HepG2 (cell line): ENCODE measurements around the gene ATRNL1. TPM values are rescaled to one million over a fixed set of nuclear protein-coding genes. Genes with fewer than 3 reads are reported as not detected.

ENCODE experiments used
- ATAC-seq: fragments of 200-7000 bp; cut with Tn5 transposase; 3 replicates; pipeline ENCODE4 v1.9.1; 2020; ENCODE audit warnings: mild to moderate bottlenecking, moderate library complexity
- BruUV-seq: library from RNA; stranded (reverse); fragments of 400-500 nt; replicated peaks from 2 replicates; lab custom pipeline; 2021; lab: Mats Ljungman, UMichigan
- CTCF ChIA-PET: fragments of 300-600 bp; formaldehyde crosslinking; extraction: SDS; loops from one replicate; lab custom pipeline; 2021; ENCODE audit warnings: low total read pairs, inconsistent platforms, low intra/inter-chr PET ratio; lab: Yijun Ruan, JAX
- POLR2A ChIA-PET: fragments of 350-600 bp; sonication (Branson Sonifier 250); formaldehyde crosslinking; loops from one replicate; lab custom pipeline; 2020; ENCODE audit warnings: antibody characterized with exemption, inconsistent platforms; lab: Yijun Ruan, JAX
- DNase-seq: peaks from one replicate; pipeline ENCODE4 v3.0.0-alpha.2; 2015; ENCODE audit warnings: low spot score
- FAIRE-seq: peaks from 3 replicates; lab custom pipeline; 2011; peaks lifted over from hg19 to GRCh38; lab: Jason Lieb, UNC
- H2AFZ ChIP-seq: one replicate; pipeline ENCODE4 v1.6.1; 2011; ENCODE audit warnings: low read length, inconsistent platforms
- H3K27ac ChIP-seq: fragments of 300-600 bp; 3 replicates; pipeline ENCODE4 v1.8.0; 2011; ENCODE audit warnings: mixed run types, mild to moderate bottlenecking, mixed read lengths, low read length, inconsistent platforms; ENCODE audit not compliant: insufficient read depth; ENCODE audit errors: extremely low read length
- H3K27me3 ChIP-seq, 2 experiments: fragments of 200-600 bp in 1 of 2; 2 replicates in 1 of 2; 3 replicates in 1 of 2; pipeline versions ENCODE4 v1.6.0 to v1.8.0; 2011; ENCODE audit warnings: low read length in 2 of 2, mild to moderate bottlenecking in 2 of 2, moderate library complexity in 2 of 2, inconsistent platforms in 1 of 2; ENCODE audit not compliant: insufficient read depth in 2 of 2, control insufficient read depth in 1 of 2
- H3K36me3 ChIP-seq, 2 experiments: fragments of 200-600 bp in 1 of 2; replicated peaks in 1 of 2; 2 replicates in 1 of 2; 3 replicates in 1 of 2; pipeline versions ENCODE4 v1.5.1 to v1.8.0; 2011; ENCODE audit warnings: low read length in 2 of 2, inconsistent platforms in 1 of 2; ENCODE audit not compliant: insufficient read depth in 2 of 2, control insufficient read depth in 1 of 2
- H3K4me1 ChIP-seq: 2 replicates; pipeline ENCODE4 v1.5.1; 2012; ENCODE audit warnings: low read length, inconsistent platforms; ENCODE audit not compliant: insufficient read depth
- H3K4me2 ChIP-seq: 2 replicates; pipeline ENCODE4 v1.6.0; 2011; ENCODE audit warnings: low read depth, low read length, inconsistent platforms
- H3K4me3 ChIP-seq, 3 experiments: fragments of 200-600 bp in 1 of 3; sonication (generic), shearing (Covaris generic) in 1 of 3; replicated peaks in 1 of 3; 2 replicates each; pipeline ENCODE4 v1.5.1; 2011 to 2016; ENCODE audit warnings: low read length in 3 of 3, inconsistent platforms in 2 of 3, low read depth in 2 of 3, mild to moderate bottlenecking in 2 of 3, control low read depth in 1 of 3, mixed read lengths in 1 of 3; ENCODE audit not compliant: insufficient read depth in 1 of 3
- H3K79me2 ChIP-seq: one replicate; pipeline ENCODE4 v1.6.1; 2011; ENCODE audit warnings: low read length, inconsistent platforms; ENCODE audit not compliant: insufficient read depth
- H3K9ac ChIP-seq: 2 replicates; pipeline ENCODE4 v1.6.0; 2011; ENCODE audit warnings: mild to moderate bottlenecking, low read depth, low read length, inconsistent platforms; ENCODE audit not compliant: insufficient read depth
- H3K9me3 ChIP-seq: 2 replicates; pipeline ENCODE4 v1.5.1; 2012; ENCODE audit warnings: mild to moderate bottlenecking, low read length
- H4K20me1 ChIP-seq: 2 replicates; pipeline ENCODE4 v1.6.0; 2011; ENCODE audit warnings: inconsistent platforms, mild to moderate bottlenecking, low read length, moderate library complexity; ENCODE audit not compliant: insufficient read depth
- BRD4 ChIP-seq: sonication (generic); formaldehyde crosslinking; IDR thresholded peaks from 2 replicates; pipeline ENCODE4 v1.4.0; 2020; ENCODE audit warnings: missing genetic modification reagents
- EEA1 ChIP-seq: sonication (generic); formaldehyde crosslinking; IDR thresholded peaks from 2 replicates; pipeline ENCODE4 v1.5.1; 2020; ENCODE audit warnings: mild to moderate bottlenecking, missing genetic modification reagents, borderline replicate concordance
- ELF4 ChIP-seq: sonication (generic); formaldehyde crosslinking; IDR thresholded peaks from 2 replicates; pipeline ENCODE4 v1.5.0; 2020; ENCODE audit warnings: missing genetic modification reagents, mild to moderate bottlenecking, moderate library complexity, borderline replicate concordance
- HOXA7 ChIP-seq: sonication (generic); formaldehyde crosslinking; IDR thresholded peaks from 2 replicates; pipeline ENCODE4 v1.8.1; 2022; ENCODE audit warnings: mild to moderate bottlenecking, missing genetic modification reagents, moderate library complexity
- NCOA1 ChIP-seq: sonication (generic); formaldehyde crosslinking; IDR thresholded peaks from 2 replicates; pipeline ENCODE4 v1.9.0; 2021; ENCODE audit warnings: missing genetic modification reagents
- NFE2L1 ChIP-seq: sonication (generic); formaldehyde crosslinking; IDR thresholded peaks from 2 replicates; pipeline ENCODE4 v1.4.0; 2020; ENCODE audit warnings: missing genetic modification reagents, mild to moderate bottlenecking, borderline replicate concordance
- PHF21A ChIP-seq: sonication (generic); formaldehyde crosslinking; IDR thresholded peaks from 2 replicates; pipeline ENCODE4 v1.5.0; 2020; ENCODE audit warnings: mild to moderate bottlenecking, missing genetic modification reagents
- PITX1 ChIP-seq: sonication (generic); formaldehyde crosslinking; IDR thresholded peaks from 2 replicates; pipeline ENCODE4 v1.5.1; 2020; ENCODE audit warnings: mild to moderate bottlenecking, missing genetic modification reagents
- ZNF34 ChIP-seq: sonication (generic); formaldehyde crosslinking; IDR thresholded peaks from 2 replicates; pipeline ENCODE4 v1.4.0; 2020; ENCODE audit warnings: mild to moderate bottlenecking, missing genetic modification reagents, borderline replicate concordance
- ZNF383 ChIP-seq: sonication (generic); formaldehyde crosslinking; IDR thresholded peaks from 2 replicates; pipeline ENCODE4 v1.4.0; 2020; ENCODE audit warnings: missing genetic modification reagents, mild to moderate bottlenecking, borderline replicate concordance
- ZNF607 ChIP-seq: sonication (generic); formaldehyde crosslinking; IDR thresholded peaks from 2 replicates; pipeline ENCODE4 v1.5.1; 2020; ENCODE audit warnings: missing genetic modification reagents, mild to moderate bottlenecking, borderline replicate concordance
- ZNF652 ChIP-seq: IDR thresholded peaks from 2 replicates; pipeline ENCODE4 v1.6.1; 2016; ENCODE audit warnings: low read depth, borderline replicate concordance
- ZNF768 ChIP-seq: sonication (generic); formaldehyde crosslinking; IDR thresholded peaks from 2 replicates; pipeline ENCODE4 v1.4.0; 2020; ENCODE audit warnings: missing genetic modification reagents
- WGBS: methylation state at CpG from one replicate; pipeline ENCODE4 v1.1.6; 2017; ENCODE audit warnings: low lambda C conversion rate; 5-methylcytosine and 5-hydroxymethylcytosine counted together
- in situ Hi-C: cut with HindIII; loops from 2 replicates; pipeline ENCODE4 v1.10.0; 2017; ENCODE audit warnings: low pct_unique_long_range_greater_than_20kb; ENCODE audit not compliant: extremely low pct_ligation_motif_present
- intact Hi-C: fragments of 100-400 bp; cut with micrococcal nuclease; formaldehyde crosslinking; loops from one replicate; pipeline ENCODE4 v1.10.0; 2022; ENCODE audit not compliant: unreplicated experiment
- polyA plus RNA-seq, 8 experiments: library from polyadenylated mRNA; depleted of rRNA in 3 of 8; stranded (reverse) in 7 of 8; unstranded in 1 of 8; fragments of >200 nt; fragmentation: Illumina TruSeq in 4 of 8; extraction: Trizol in 4 of 8; gene quantifications; 2 replicates each; pipeline versions ENCODE4 v1.2.1 to v1.2.3, GENCODE V29; 2011 to 2016; ENCODE audit warnings: low read depth in 4 of 8, missing spikeins in 1 of 8, mixed read lengths in 1 of 8; ENCODE audit not compliant: insufficient read depth in 1 of 8
- total RNA-seq, 5 experiments: library from RNA; depleted of rRNA; stranded (reverse); fragments of >200 nt; fragmentation: Illumina TruSeq; extraction: Trizol; gene quantifications; 2 replicates each; pipeline ENCODE4 v1.2.3, GENCODE V29; 2016; ENCODE audit warnings: low read depth in 1 of 5
- TF ChIP-seq, protein P1 (sequence below): sonication (generic); formaldehyde crosslinking; IDR thresholded peaks from 2 replicates; pipeline ENCODE4 v1.4.0; 2020; ENCODE audit warnings: mild to moderate bottlenecking, missing genetic modification reagents

Gene ATRNL1
- total and polyA plus RNA-seq, 2 of the 13 experiments (the other 11 are each of a cell fraction or from before 2014, with no cell fraction given) = 0.04 TPM; not detected in 1

DNA sequence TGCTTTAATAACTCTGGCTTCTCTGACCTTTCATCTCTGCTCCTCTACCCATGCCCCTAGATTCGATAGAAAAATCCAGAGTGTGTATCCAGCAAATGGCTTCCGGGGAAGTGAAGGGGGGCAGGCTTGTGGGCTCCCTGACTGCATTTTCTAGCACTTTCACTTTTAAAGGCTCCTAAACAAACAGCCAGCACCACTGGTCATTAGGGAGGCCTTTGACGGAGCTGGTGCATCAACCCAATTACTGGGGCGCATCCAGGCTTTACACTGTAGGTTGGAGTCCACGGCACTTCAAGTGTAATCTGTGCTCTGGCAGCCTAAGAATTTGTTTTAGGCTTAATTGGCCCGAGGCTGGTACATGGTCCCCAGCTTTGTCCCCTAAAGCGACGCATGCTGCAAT is 887.9 kb downstream of the ATRNL1 start (continued):
- TF ChIP-seq, protein P1, sequence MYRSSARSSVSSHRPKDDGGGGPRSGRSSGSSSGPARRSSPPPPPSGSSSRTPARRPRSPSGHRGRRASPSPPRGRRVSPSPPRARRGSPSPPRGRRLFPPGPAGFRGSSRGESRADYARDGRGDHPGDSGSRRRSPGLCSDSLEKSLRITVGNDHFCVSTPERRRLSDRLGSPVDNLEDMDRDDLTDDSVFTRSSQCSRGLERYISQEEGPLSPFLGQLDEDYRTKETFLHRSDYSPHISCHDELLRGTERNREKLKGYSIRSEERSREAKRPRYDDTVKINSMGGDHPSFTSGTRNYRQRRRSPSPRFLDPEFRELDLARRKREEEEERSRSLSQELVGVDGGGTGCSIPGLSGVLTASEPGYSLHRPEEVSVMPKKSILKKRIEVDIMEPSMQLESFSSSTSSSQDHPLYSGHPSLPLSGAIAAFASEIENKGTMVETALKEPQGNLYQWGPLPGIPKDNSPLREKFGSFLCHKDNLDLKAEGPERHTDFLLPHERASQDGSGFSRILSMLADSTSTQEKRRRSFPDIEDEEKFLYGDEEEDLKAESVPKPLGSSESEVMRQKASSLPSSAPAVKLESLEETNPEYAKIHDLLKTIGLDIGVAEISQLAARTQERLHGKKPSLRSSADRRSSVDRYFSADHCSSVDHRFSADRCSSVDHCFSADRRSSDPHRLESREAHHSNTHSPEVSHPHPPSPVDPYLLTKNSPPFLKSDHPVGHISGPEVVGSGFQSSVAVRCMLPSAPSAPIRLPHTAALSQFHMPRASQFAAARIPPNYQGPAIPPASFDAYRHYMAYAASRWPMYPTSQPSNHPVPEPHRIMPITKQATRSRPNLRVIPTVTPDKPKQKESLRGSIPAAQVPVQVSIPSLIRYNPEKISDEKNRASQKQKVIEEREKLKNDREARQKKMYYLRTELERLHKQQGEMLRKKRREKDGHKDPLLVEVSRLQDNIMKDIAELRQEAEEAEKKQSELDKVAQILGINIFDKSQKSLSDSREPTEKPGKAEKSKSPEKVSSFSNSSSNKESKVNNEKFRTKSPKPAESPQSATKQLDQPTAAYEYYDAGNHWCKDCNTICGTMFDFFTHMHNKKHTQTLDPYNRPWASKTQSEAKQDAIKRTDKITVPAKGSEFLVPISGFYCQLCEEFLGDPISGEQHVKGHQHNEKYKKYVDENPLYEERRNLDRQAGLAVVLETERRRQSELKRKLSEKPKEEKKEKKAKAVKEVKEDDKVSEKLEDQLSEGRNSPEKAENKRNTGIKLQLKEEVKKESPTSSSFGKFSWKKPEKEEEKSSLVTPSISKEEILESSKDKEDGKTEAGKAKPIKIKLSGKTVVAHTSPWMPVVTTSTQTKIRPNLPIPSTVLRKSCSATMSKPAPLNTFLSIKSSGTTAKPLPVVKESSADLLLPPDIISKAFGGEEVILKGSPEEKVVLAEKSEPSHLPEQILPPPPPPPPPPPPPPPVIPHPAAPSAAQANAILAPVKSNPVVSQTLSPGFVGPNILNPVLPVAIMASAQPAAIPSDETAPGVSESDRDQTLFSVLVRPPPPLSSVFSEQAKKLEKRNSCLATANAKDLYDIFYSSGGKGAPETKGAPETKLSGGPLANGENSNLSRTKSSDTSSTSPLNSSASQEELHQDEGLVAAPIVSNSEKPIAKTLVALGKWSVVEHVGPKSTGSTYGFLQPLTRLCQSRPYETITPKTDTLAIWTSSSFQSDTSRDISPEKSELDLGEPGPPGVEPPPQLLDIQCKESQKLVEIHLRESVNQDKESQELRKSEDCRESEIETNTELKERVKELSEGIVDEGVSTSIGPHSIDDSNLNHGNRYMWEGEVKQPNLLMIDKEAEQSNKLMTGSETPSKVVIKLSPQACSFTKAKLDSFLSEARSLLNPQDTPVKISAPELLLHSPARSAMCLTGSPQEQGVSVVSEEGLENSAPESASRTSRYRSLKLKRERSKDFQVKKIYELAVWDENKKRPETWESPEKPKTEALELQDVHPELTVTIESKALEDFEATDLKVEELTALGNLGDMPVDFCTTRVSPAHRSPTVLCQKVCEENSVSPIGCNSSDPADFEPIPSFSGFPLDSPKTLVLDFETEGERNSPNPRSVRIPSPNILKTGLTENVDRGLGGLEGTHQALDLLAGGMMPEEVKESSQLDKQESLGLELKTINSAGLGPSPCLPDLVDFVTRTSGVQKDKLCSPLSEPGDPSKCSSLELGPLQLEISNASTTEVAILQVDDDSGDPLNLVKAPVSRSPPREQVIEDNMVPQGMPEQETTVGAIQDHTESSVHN (CRISPR knock-in tag) = no peak
- TF ChIP-seq ELF4 (CRISPR knock-in tag) = no peak

DNA sequence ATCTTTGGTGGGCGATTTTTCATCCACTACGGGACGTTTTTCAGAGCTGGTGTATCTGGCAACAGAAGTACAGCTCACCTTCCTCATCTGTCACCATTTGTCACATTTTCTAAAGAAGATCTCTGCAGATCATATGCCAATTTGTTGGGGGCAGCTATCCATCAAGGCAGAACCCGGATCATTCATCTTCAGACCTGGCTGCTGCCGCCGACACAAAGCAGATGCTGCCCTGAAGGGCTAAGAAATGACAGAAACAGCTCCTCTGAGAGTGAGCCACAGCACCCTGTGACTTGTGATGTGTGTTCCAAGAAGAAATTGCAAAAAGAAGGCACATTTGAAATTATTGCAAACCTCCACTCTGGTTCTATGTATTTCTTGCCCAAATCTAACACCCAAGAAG is 888.9 kb downstream of the ATRNL1 start:
- Histone ChIP-seq H3K9me3 (peaks cover 8% of the 10 kb centered on the region; the same call in 1 of the 2 replicates), H3K79me2 (no peaks in the 10 kb centered on the region), H3K27me3 (no peaks in the 10 kb centered on the region), H3K4me3 (no peak overlapping the region), H4K20me1 (no peaks in the 10 kb centered on the region), H3K27ac (no peak overlapping the region), H3K4me1 (no peaks in the 10 kb centered on the region), H3K4me2 (no peak overlapping the region), H2AFZ (no peak overlapping the region), H3K9ac (no peak overlapping the region), H3K36me3 (no peaks in the 10 kb centered on the region)
- no peak for DNase-seq
- no peak for ATAC-seq
- FAIRE-seq = no peak
- ChIA-PET CTCF (no interaction called here), POLR2A (no interaction called here)
- WGBS = 19% methylated on average over 6 of the region's 6 CpGs
- intact Hi-C loops (no loop called here), in situ Hi-C loops (no loop called here)
- no TSS peak for BruUV-seq
- TF ChIP-seq ZNF652 (CRISPR knock-in tag) (no peak), NFE2L1 (CRISPR knock-in tag) (no peak), EEA1 (CRISPR knock-in tag) (no peak), PITX1 (CRISPR knock-in tag) (no peak), ZNF383 (CRISPR knock-in tag) (no peak), BRD4 (CRISPR knock-in tag) (no peak), NCOA1 (CRISPR knock-in tag) (no peak), ZNF34 (no peak), HOXA7 (CRISPR knock-in tag) (no peak), ZNF768 (CRISPR knock-in tag) (no peak), ZNF607 (CRISPR knock-in tag) (no peak), PHF21A (no peak)
